Activated naive CD8-positive, alpha-beta T cell treated with anti-CD3 and anti-CD28 coated beads, Interleukin-2, amount 50 U/mL, for 16 hours (primary cell): Measurements from ENCODE around the gene SLC35E2B.
"Not testable (repeated sequence)": the region's sequence is repeated elsewhere in the genome, so short reads cannot be mapped to it uniquely, and the experiment has no call there.

Experiments used
- DNase-seq: peaks from one replicate; pipeline ENCODE4 v3.0.0-alpha.2; 2020; ENCODE audit warnings: low read depth, low spot score

Gene SLC35E2B

GRCh38 chr1:1675218-1675617 is 17.4 kb downstream of the SLC35E2B start:
- not testable (repeated sequence) for DNase-seq

DNA sequence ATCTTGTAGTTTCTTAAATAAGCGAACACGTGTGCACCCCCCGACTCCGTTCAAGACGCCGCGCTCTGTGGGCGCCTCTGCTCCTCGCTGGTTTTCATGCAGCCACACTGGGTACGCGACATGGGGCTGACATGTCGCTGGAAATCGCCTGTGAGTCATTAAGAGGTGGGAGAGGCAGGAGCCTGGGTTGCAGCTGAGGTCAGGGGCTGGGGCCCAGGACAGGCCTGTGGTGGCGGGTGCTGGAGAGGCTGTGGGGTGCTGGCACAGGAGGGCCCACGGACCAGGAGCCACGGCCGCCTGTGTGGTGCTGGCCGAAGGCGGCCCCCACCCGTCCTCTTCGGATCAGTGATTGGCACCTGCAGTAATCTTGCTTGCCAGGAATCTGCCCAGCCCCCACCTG is 17.8 kb downstream of the SLC35E2B start:
- not testable (repeated sequence) for DNase-seq

- no peak for DNase-seq
Measured at GRCh38 chr1:1672181-1672965, 20.2 kb downstream of the SLC35E2B start.

- DNase-seq = no peak
Measured at GRCh38 chr1:1671365-1672119, 21.1 kb downstream of the SLC35E2B start.

DNA sequence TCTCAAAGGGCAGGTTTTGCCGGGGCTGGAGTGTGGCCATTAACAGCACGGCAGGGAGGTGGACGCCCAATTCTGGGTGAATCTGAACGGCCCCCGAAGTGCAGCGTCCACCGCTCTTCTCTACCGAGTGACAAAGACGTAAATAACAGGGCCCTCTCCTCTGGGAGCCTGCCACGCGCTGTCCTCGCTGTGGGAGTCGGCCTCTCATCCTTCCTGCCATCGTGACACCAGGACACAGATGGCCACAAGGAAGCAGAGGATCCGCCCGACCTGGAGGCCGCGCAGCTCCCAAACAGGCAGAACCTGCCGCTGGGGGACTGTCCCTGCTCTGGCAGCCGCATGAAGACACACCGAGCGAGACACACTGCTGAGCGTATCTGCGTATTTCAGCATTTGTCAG is 21.7 kb downstream of the SLC35E2B start:
- DNase-seq = no peak

DNA sequence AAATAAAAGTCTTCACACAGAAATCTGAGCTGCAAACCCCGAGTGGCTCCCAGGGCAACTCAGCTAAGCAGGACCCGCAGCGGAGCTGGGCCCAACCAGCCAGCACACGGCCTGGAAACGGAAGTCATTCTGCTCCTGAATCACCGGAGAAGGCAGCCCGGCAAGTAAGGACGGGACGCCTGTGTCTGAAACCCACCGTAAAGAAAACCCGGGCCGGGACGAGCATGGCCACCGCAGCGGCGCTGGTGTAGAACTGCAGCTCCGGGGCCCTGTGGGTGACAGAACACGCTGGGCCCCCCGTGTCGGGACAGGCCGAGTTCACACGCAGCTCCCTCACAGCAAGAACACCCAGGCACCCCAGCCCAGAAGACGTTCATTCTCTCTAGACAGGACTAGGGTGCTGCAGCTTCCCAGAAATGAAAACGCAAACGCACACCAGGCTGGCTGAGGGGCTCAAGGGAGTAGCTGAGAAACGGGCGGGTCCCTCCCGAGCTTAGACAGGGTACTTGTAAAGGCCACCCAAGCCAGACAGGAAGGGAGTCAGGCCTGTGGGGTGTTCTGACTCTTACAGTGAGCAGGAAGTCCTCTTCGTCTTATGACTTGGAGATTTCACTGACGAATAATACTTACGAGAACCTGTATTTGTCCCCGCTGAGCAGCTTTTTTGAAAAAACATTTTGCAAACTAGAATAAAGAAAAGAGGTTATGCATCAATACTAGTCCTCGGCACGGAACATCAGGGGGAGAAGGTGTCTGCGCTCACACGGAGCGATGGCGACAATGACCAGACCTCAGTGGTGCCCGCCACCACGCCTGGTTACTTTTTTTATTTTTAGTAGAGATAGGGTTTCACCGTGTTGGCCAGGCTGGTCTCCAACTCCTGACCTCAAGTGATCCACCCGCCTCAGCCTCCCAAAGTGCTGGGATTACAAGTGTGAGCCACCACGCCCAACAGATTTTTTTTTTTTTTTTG is 22.8 kb downstream of the SLC35E2B start:
- DNase-seq = no peak

GRCh38 chr1:1666526-1666925 is 26.1 kb downstream of the SLC35E2B start:
- no peak for DNase-seq

DNA sequence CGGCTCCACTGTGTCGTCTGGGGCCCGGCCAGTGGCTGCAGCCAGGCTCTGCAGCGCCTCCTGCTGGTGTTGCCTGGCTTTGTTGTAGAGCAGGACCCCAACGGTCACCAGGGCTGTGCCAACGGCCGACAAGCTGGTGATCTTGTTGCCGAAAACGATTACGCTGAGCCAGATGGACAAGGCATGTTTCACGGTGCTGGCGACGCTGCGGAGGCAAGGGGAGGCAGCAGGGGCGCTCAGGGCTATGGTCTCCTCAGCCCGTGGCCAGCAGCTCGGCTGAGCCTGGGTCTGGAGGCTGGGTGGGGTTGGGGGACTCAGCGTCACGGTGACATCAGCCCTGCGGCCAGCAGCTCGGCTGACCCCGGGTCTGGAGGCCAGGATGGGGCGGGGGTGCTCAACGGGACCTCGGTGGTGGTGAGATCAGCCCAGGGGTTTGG is 26.8 kb downstream of the SLC35E2B start:
- no peak for DNase-seq

GRCh38 chr1:1664941-1665814 is 27.4 kb downstream of the SLC35E2B start:
- no peak for DNase-seq

- not testable (repeated sequence) for DNase-seq
Measured at GRCh38 chr1:1664318-1664717, 28.3 kb downstream of the SLC35E2B start.

DNA sequence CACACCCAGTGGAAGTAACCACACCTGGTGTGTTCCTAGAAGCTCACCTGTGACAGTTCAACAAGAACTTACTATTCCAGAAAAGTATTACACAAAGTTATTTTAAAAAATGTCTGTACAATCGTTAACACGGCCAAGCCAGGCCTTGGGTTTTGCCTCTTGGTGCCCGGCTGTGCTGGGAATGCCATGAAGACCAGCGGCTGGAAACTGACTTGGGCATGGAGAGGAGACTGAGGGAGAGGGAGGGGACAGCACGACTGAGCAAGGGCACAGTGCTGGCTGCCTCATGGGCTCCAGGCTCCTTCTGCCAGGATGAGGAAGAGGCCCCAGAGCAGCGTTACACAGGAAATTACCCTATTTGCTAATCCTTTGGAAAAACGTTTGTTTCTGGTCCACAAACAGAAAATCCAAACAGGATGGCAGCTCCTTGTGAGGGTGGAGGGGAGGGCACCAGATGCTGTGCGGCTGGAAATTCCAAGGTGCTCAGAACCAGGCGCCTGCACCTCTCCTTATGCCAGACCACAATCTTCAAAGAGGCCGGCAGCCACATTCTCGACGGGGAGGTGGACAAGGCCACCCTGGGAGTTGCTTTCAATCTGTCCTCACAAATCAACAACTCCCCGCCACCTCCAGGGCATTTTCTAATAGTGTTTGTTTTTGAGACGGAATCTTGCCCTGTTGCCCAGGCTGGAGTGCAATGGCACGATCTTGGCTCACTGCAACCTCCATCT is 29.6 kb downstream of the SLC35E2B start:
- not testable (repeated sequence) for DNase-seq

GRCh38 chr1:1662392-1662791 is 30.2 kb downstream of the SLC35E2B start:
- DNase-seq = not testable (repeated sequence)

DNA sequence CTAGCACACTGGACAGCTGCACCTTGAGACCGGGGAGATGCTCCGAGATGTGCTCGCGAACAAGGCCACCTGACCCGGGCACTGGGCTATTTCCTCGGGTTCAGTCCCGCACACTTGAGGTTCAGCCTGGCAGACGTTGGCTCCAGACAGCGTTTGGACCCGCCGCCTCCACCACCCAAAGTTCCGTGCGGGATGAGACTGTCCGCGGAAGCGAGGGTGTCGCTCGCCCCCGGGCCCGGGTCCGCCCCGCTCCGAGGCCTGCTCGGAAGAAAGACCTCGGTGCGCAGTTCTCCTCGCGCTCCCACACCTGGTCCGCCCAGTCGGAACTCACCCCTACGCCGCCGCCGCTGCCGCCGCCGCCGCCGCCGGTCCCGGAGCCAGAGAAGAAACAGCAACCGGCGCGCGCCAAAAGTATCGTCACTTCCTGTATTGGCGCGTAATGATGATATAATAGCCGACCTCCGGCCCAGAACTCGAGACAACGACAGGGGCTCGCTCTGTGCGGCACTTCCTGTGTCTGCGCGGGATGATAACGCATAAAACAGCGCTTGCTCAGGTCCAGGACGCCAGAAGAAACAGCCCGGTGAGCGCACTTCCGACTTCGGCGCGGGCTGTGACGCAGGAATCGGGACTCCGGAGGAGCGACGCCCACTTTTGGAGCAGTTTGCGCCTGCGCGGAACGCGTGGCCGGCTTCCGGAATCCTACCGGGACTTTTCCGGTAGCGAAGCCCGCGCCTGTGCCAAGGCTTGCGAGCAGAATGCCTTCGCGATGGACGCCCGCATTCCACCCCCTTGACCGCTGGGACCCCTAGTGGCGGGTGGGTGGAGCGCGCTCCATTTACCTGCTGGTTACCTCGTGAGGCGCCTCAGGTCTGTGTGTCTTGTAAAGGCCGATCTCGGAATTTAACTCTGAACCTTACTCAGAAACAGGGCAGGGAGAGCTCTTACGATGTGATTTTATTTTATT is 33.7 kb downstream of the SLC35E2B start, which contains the start of gene CDK11B:
CDK11B (minus strand) TSS at position 422 of the 967 bp plus-strand sequence. CDS start 1,519 bp downstream, outside the sequence.
- DNase-seq = peak; percentile 98

DNA sequence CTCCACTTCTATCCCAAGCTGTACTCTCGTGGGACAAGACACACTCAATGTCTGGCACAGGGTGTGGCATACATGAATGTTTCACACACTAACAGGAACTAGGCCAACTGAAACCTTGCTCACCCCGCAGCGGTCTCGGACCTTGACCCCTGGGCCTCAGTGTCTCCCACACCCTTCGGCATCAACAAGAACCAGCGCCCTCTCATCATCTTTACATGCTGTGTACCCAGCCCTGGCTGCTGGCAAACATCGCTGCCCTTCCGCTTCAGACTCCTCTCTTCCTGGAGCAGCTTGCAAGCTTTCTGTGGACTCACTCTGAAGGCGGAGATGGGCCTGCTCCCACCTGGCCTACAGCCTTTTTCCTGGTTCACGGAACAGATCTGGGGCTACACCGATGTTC is 44.3 kb downstream of the SLC35E2B start:
- not testable (repeated sequence) for DNase-seq

DNA sequence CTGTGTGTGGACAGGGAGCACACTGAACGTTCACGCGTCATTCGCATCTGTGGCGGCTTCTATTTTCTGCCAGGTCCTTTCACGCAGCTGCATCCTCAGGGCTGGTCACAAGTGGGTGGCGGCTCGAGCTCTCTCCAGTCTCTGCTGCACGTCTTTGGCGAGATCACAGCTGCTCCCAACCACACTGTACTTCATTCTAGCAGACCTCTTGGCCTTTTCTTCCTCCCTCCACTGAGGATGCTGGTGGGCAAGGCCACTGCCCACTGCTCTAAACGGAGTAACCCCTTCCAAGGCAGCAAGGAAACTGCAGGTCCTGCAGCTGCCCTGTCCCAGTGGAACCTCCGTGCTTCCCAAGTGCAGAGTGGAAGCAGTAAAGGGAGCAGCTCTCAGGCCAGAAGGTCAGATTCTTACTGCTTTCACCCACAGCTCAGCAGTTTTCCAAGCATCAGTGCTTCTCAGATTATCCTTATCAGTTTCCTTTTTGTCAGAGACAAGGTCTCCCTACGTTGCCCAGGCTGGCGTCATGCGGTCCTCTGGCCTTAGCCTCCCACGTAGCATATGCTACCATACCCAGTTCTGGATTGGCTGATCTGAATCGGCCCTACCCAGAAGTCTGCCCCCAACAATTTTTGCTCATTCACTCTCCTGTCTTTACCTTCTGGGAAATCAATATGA is 44.9 kb downstream of the SLC35E2B start:
- not testable (repeated sequence) for DNase-seq

GRCh38 chr1:1646326-1646725 is 46.3 kb downstream of the SLC35E2B start:
- not testable (repeated sequence) for DNase-seq

GRCh38 chr1:1640711-1641461 is 51.7 kb downstream of the SLC35E2B start:
- DNase-seq = not testable (repeated sequence)
